Measurements from ENCODE around the gene LDLR.
"Not testable (repeated sequence)": the region's sequence is repeated elsewhere in the genome, so short reads cannot be mapped to it uniquely, and the experiment has no call there.

GRCh38 chr19:11124157-11124556 lies 34.9 kb downstream of the LDLR start:
- not testable (repeated sequence) for TF ChIP-seq EZH2 (IDR thresholded peaks at IDR 0.05); POLR2AphosphoS5 (IDR thresholded peaks at IDR 0.05; ENCODE audit: borderline replicate concordance, low read depth, low read length); FOXP2 (optimal IDR thresholded peaks at IDR 0.05; ENCODE audit: control extremely low read depth, extremely low read length, insufficient read depth)
